ENCODE data around the gene HAVCR1. TPM values are rescaled to one million over a fixed set of nuclear protein-coding genes. Genes with fewer than 3 reads are reported as not detected.

Gene HAVCR1
- 2.4 and 2.5 TPM in 2 replicates for total RNA-seq

DNA sequence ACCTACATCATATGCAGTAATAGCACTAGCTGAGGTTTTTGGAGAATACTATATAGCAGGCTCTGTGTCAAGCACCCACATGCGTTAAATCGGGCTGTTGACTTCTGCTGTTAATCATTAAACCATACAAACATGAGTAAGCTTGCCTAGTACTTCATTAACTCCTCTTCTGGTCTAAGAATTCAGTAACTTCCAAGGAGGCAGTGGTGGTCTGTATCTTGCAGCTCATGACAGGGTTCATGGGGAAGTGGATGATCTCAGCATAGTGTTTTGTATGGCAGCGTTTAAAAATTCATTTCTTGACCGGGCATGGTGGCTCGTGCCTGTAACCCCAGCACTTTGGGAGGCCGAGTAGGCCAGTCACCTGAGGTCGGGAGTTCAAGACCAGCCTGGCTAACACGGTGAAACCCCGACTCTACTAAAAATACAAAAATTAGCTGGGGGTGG, at the start of gene HAVCR1:
Gene HAVCR1 (minus strand): TSS at position 24 of the 447 bp plus-strand sequence. CDS start 1,173 bp downstream, outside the sequence.
- intact Hi-C loops (cut with micrococcal nuclease): no loop called here
- Mint-ChIP-seq H3K4me3 (no peak within 1 kb of the TSS), H3K27me3 (ENCODE audit: insufficient read depth) (no peaks in the 10 kb centered on the region), H3K36me3 (ENCODE audit: low read depth) (peaks cover 10% of the 10 kb centered on the region), H3K27ac (no peak within 1 kb of the TSS), H3K9me3 (no peaks in the 10 kb centered on the region), H3K4me1 (ENCODE audit: low read depth) (peaks cover 8% of the 10 kb centered on the region)
- no peak for DNase-seq (ENCODE audit: low spot score)

GRCh38 chr5:157107508-157107907, 48.6 kb upstream of the HAVCR1 start:
- Mint-ChIP-seq H3K9me3 (no peaks in the 10 kb centered on the region), H3K27me3 (ENCODE audit: insufficient read depth) (no peaks in the 10 kb centered on the region), H3K4me1 (ENCODE audit: low read depth) (peaks cover 60% of the 10 kb centered on the region), H3K27ac (peak overlapping the region; percentile 94), H3K36me3 (ENCODE audit: low read depth) (peaks cover 50% of the 10 kb centered on the region), H3K4me3 (peak overlapping the region; percentile 91)
- no peak for DNase-seq (ENCODE audit: low spot score)
- intact Hi-C loops (cut with micrococcal nuclease): no loop called here

DNA sequence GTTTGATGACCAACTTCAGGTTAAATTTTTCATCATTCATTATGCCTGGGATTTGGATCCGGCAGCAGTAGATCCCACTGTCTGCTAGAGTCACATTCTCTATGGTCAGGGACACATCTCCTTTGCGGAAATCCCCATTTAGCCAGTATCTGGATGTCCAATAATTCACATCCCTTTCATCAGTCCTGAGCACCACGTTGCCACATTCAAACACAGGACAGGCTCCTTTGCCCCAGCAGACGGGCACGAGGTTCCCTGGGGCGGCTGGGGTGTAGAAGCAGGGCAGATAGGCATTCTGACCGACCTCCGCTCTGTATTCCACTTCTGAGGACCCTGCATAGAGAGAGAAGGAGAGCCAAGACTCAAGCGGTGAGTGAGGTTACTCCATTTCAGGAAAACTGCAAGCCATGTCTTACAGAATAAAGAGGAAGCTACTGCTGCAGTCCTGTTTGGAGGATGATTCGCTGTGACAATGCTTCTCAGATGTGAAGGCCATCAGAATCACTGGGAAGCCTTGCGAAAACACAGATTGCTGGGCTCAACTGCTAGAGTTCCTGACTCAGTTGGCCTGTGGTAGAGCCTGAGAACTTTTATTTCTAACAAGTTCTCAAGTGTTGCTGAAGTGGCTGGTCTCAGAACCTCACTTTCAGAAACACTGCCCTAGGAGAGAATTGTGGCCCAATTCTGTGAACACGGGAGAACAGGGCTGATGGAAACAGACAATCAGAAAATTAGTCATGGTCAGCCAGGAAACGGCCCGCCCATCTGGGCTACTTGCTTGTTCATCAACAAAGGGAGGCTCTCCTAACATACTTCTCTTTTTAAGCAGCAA, 47.9 kb upstream of the HAVCR1 start:
- intact Hi-C loops (cut with micrococcal nuclease): no loop called here
- peaks cover 60% of the 10 kb centered on the region for H3K4me1 Mint-ChIP-seq (ENCODE audit: low read depth)
- peak overlapping the region; percentile 94 for H3K27ac Mint-ChIP-seq
- peaks cover 55% of the 10 kb centered on the region for H3K36me3 Mint-ChIP-seq (ENCODE audit: low read depth)
- DNase-seq (ENCODE audit: low spot score): no peak
- H3K9me3 Mint-ChIP-seq: no peaks in the 10 kb centered on the region
- H3K4me3 Mint-ChIP-seq: peak overlapping the region; percentile 91
- no peaks in the 10 kb centered on the region for H3K27me3 Mint-ChIP-seq (ENCODE audit: insufficient read depth)

DNA sequence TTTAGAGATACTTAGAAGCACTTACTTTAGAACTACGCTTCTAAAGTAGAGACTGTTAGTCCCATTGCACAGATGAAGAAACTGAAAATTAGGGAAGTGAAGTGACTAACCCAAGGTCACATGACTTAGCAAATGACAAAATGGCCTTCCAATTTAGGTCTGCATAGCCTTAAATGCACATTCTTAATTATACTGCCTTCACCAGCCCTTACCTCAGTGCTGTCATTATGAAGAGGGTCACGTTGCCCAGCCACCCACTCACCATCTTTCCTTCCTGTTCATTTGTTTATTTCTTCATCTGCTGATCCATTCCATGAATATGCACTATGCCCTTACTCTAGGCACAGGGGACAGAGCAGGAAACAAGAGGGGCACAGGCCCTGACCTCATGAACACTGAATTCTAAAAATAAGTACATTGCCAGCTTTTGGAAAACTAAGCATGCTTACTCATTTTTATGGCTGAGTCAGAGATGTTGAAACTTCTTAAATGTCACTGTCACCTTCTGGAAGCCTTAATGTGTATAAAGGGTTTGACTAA, 41.3 kb upstream of the HAVCR1 start:
- H3K27ac Mint-ChIP-seq: peak overlapping the region; percentile 95
- H3K36me3 Mint-ChIP-seq (ENCODE audit: low read depth): peaks cover 61% of the 10 kb centered on the region
- H3K9me3 Mint-ChIP-seq: no peaks in the 10 kb centered on the region
- peak overlapping the region; percentile 54 for H3K4me3 Mint-ChIP-seq
- no peak for DNase-seq (ENCODE audit: low spot score)
- H3K27me3 Mint-ChIP-seq (ENCODE audit: insufficient read depth): no peaks in the 10 kb centered on the region
- intact Hi-C loops (cut with micrococcal nuclease): loop anchor here (1.0 to 2.0 kb wide), 8 partner anchors 9 to 698 kb away; partner anchors contain the start of genes HAVCR2 and MED7
- peaks cover 50% of the 10 kb centered on the region for H3K4me1 Mint-ChIP-seq (ENCODE audit: low read depth)

- H3K27me3 Mint-ChIP-seq (ENCODE audit: insufficient read depth): no peaks in the 10 kb centered on the region
- intact Hi-C loops (cut with micrococcal nuclease): no loop called here
- peak overlapping the region; percentile 29 for H3K27ac Mint-ChIP-seq
- H3K4me3 Mint-ChIP-seq: no peak overlapping the region
- H3K36me3 Mint-ChIP-seq (ENCODE audit: low read depth): peaks cover 70% of the 10 kb centered on the region
- no peaks in the 10 kb centered on the region for H3K9me3 Mint-ChIP-seq
- no peak for DNase-seq (ENCODE audit: low spot score)
- H3K4me1 Mint-ChIP-seq (ENCODE audit: low read depth): peaks cover 15% of the 10 kb centered on the region
Observed at GRCh38 chr5:157088342-157088990, 29.6 kb upstream of the HAVCR1 start.

- H3K27me3 Mint-ChIP-seq (ENCODE audit: insufficient read depth): no peaks in the 10 kb centered on the region
- peaks cover 79% of the 10 kb centered on the region for H3K36me3 Mint-ChIP-seq (ENCODE audit: low read depth)
- H3K4me3 Mint-ChIP-seq: no peak overlapping the region
- no peak for DNase-seq (ENCODE audit: low spot score)
- intact Hi-C loops (cut with micrococcal nuclease): no loop called here
- no peaks in the 10 kb centered on the region for H3K9me3 Mint-ChIP-seq
- no peak overlapping the region for H3K27ac Mint-ChIP-seq
- peaks cover 24% of the 10 kb centered on the region for H3K4me1 Mint-ChIP-seq (ENCODE audit: low read depth)
Observed at GRCh38 chr5:157086751-157087359, 27.9 kb upstream of the HAVCR1 start.

GRCh38 chr5:157085930-157086329, 27.0 kb upstream of the HAVCR1 start:
- H3K36me3 Mint-ChIP-seq (ENCODE audit: low read depth): peaks cover 70% of the 10 kb centered on the region
- intact Hi-C loops (cut with micrococcal nuclease): no loop called here
- peak overlapping the region; percentile 48 for H3K27ac Mint-ChIP-seq

DNA sequence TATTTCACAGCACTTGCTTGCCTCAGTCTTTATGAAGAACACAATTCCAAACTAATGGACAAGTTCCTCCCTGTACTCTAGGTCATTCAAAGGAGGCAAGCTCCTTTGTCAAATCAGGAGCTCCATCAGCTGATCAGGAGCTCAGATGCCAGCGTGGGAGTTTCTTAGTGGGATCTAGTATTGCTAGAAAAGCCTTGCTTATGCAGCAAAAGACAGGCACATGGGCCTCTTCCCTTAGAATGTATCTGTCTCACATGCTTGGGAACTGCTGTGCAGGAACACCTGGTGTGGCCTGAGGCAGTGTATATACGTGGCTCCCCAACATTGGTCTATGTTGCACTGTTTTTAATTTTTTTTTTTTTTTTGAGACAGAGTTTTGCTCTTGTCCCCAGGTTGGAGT, 21.4 kb upstream of the HAVCR1 start:
- H3K9me3 Mint-ChIP-seq: peaks cover 6% of the 10 kb centered on the region
- no peak overlapping the region for H3K27ac Mint-ChIP-seq
- H3K4me1 Mint-ChIP-seq (ENCODE audit: low read depth): peaks cover 33% of the 10 kb centered on the region
- H3K27me3 Mint-ChIP-seq (ENCODE audit: insufficient read depth): no peaks in the 10 kb centered on the region
- peaks cover 26% of the 10 kb centered on the region for H3K36me3 Mint-ChIP-seq (ENCODE audit: low read depth)
- no peak for DNase-seq (ENCODE audit: low spot score)
- intact Hi-C loops (cut with micrococcal nuclease): no loop called here
- H3K4me3 Mint-ChIP-seq: no peak overlapping the region

More at GRCh38 chr5:157085930-157086329, 27.0 kb upstream of the HAVCR1 start:
- Mint-ChIP-seq H3K4me1 (ENCODE audit: low read depth) (peaks cover 24% of the 10 kb centered on the region), H3K9me3 (no peaks in the 10 kb centered on the region), H3K4me3 (no peak overlapping the region), H3K27me3 (ENCODE audit: insufficient read depth) (no peaks in the 10 kb centered on the region)
- no peak for DNase-seq (ENCODE audit: low spot score)

DNA sequence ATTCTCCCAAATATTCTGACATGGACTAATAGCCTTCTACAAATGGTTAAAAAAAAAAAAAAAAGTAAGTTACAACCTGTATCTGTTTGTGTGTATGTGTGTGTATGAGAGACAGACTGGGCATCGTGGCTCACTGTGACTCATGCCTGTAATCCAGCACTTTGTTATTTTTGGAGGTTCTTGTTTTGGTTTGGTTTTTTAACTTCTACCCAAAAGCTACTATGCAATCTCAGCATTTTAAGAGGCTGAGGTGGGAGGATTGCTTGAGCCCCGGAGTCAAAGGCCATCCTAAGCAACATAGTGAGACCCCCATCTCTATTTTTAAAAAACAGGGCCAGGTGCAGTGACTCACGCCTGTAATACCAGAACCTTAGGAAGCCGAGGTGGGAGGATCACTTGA, 17.6 kb upstream of the HAVCR1 start:
- no peak for DNase-seq (ENCODE audit: low spot score)
- intact Hi-C loops (cut with micrococcal nuclease): loop anchor here (1.0 to 2.0 kb wide), 2 partner anchors 24 to 156 kb away; no protein-coding TSS in a partner anchor

GRCh38 chr5:157072508-157072907, 13.6 kb upstream of the HAVCR1 start:
- Mint-ChIP-seq H3K4me1 (ENCODE audit: low read depth) (peaks cover 50% of the 10 kb centered on the region), H3K9me3 (peaks cover 8% of the 10 kb centered on the region), H3K27ac (peak overlapping the region; percentile 49), H3K36me3 (ENCODE audit: low read depth) (peaks cover 19% of the 10 kb centered on the region), H3K4me3 (no peak overlapping the region), H3K27me3 (ENCODE audit: insufficient read depth) (no peaks in the 10 kb centered on the region)
- intact Hi-C loops (cut with micrococcal nuclease): no loop called here
- no peak for DNase-seq (ENCODE audit: low spot score)

More for the DNA sequence above, 17.6 kb upstream of the HAVCR1 start:
- Mint-ChIP-seq H3K9me3 (peaks cover 8% of the 10 kb centered on the region), H3K4me1 (ENCODE audit: low read depth) (peaks cover 55% of the 10 kb centered on the region), H3K36me3 (ENCODE audit: low read depth) (peaks cover 16% of the 10 kb centered on the region), H3K27me3 (ENCODE audit: insufficient read depth) (no peaks in the 10 kb centered on the region), H3K4me3 (peak overlapping the region; percentile 15), H3K27ac (peak overlapping the region; percentile 53)

GRCh38 chr5:157069949-157070348, 11.0 kb upstream of the HAVCR1 start:
- DNase-seq (ENCODE audit: low spot score): no peak
- H3K4me3 Mint-ChIP-seq: no peak overlapping the region
- H3K36me3 Mint-ChIP-seq (ENCODE audit: low read depth): peaks cover 12% of the 10 kb centered on the region
- no peaks in the 10 kb centered on the region for H3K9me3 Mint-ChIP-seq
- no peak overlapping the region for H3K27ac Mint-ChIP-seq
- intact Hi-C loops (cut with micrococcal nuclease): no loop called here
- H3K27me3 Mint-ChIP-seq (ENCODE audit: insufficient read depth): no peaks in the 10 kb centered on the region
- H3K4me1 Mint-ChIP-seq (ENCODE audit: low read depth): peaks cover 41% of the 10 kb centered on the region

DNA sequence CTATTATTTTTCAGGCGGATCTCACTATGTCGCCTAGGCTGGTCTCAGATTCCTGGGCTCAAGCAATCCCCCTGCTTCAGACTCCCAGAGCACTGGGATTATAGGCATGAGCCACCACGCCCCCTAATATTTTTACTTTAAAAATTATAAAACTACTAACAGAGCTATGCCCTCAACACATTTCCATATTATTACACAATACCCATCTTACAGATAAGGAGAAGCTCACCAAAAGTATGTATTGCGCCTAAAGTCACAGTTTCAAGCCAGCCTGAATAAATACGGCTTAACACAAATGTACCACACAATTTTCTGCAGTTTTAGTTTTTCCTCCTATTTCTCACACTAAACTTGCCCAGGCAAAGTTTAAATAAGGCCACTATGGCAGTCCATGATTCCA, 9.9 kb upstream of the HAVCR1 start:
- Mint-ChIP-seq H3K4me1 (ENCODE audit: low read depth) (peaks cover 31% of the 10 kb centered on the region), H3K4me3 (no peak overlapping the region), H3K27ac (no peak overlapping the region), H3K9me3 (no peaks in the 10 kb centered on the region), H3K27me3 (ENCODE audit: insufficient read depth) (no peaks in the 10 kb centered on the region), H3K36me3 (ENCODE audit: low read depth) (peaks cover 9% of the 10 kb centered on the region)
- intact Hi-C loops (cut with micrococcal nuclease): no loop called here
- DNase-seq (ENCODE audit: low spot score): no peak

Measured in activated T-helper 1 cell treated with anti-CD3 and anti-CD28 coated beads, Interleukin-12 subunit alpha, Interleukin-12 subunit beta, Interleukin-2, Interleukin-4 antibody, amounts not matched to agents 30 ng/mL and 10 ng/mL and 1 ng/mL, durations not matched to agents 14 hours and 24 hours and 36 hours (primary cell).